ENCODE results near the gene OR2G6. TPM values are rescaled to one million over a fixed set of nuclear protein-coding genes. Genes with fewer than 3 reads are reported as not detected.
"Not testable (repeated sequence)": the region's sequence is repeated elsewhere in the genome, so short reads cannot be mapped to it uniquely, and the experiment has no call there.

The OR2G6 gene
- total and polyA plus RNA-seq, 2 of the 8 experiments (the other 6 are each of a cell fraction or from before 2014, with no cell fraction given): not detected

GRCh38 chr1:248537449-248537848 is 29.6 kb downstream of the OR2G6 start:
- FAIRE-seq: peak; percentile 19
- H2BK120ac ChIP-seq (replicated peaks; ENCODE audit: low read depth, low read length); H3K18ac ChIP-seq (ENCODE audit: extremely low read depth, low read length); H3K23me2 ChIP-seq (ENCODE audit: low read depth, low read length); CTCF ChIA-PET (ENCODE audit: partially characterized antibody); H3K4me3 ChIP-seq (ENCODE audit: extremely low read depth in 1 of 4, insufficient read depth in 2 of 4, low read depth in 3 of 4, low read length in 4 of 4); H3K4ac ChIP-seq (replicated peaks; ENCODE audit: insufficient read length, low read depth, low read length); H3K27me3 ChIP-seq (replicated peaks in 1 of 4; ENCODE audit: control insufficient read depth in 3 of 4, extremely low read depth in 1 of 4, insufficient read depth in 3 of 4, low read length in 3 of 4); H4K20me1 ChIP-seq (replicated peaks in 1 of 2; ENCODE audit: control insufficient read depth in 1 of 2, insufficient read depth in 2 of 2, low read length in 2 of 2); H3K36me3 ChIP-seq (ENCODE audit: control insufficient read depth in 2 of 4, insufficient read depth in 4 of 4, low read length in 3 of 4); H3K27ac ChIP-seq (ENCODE audit: low read depth, low read length); H2AK5ac ChIP-seq (ENCODE audit: low read depth, low read length); H2BK12ac ChIP-seq (ENCODE audit: low read depth, low read length); H4K5ac ChIP-seq (ENCODE audit: insufficient read length, low read depth, low read length); H3K9ac ChIP-seq (replicated peaks in 1 of 4; ENCODE audit: extremely low read depth in 1 of 4, low read depth in 3 of 4, low read length in 3 of 4); H3K14ac ChIP-seq (ENCODE audit: insufficient read length); H2BK5ac ChIP-seq (ENCODE audit: low read depth, low read length); H3K4me2 ChIP-seq (ENCODE audit: insufficient read depth in 1 of 2, low read depth in 2 of 2, low read length in 2 of 2); H3K4me1 ChIP-seq (replicated peaks in 1 of 4; ENCODE audit: control insufficient read depth in 3 of 4, insufficient read depth in 4 of 4, low read length in 3 of 4); H3K79me1 ChIP-seq (ENCODE audit: low read depth, low read length); H4K91ac ChIP-seq (replicated peaks; ENCODE audit: insufficient read length, low read length); H3K23ac ChIP-seq (ENCODE audit: insufficient read length); POLR2A ChIA-PET (ENCODE audit: partially characterized antibody); H3K79me2 ChIP-seq (ENCODE audit: control insufficient read depth in 1 of 2, insufficient read depth in 2 of 2, low read length in 2 of 2); H4K8ac ChIP-seq (ENCODE audit: extremely low read depth, insufficient read depth, low read length); H2BK20ac ChIP-seq (ENCODE audit: low read length); H2BK15ac ChIP-seq (ENCODE audit: low read length); H3K56ac ChIP-seq (replicated peaks; ENCODE audit: insufficient read length, low read depth, low read length); H3K9me3 ChIP-seq (ENCODE audit: insufficient read depth in 2 of 2, low read depth in 1 of 2, low read length in 1 of 2); DNase-seq (ENCODE audit: low read depth in 1 of 2, low spot score in 2 of 2); H2AFZ ChIP-seq (ENCODE audit: low read length): not testable (repeated sequence)

DNA sequence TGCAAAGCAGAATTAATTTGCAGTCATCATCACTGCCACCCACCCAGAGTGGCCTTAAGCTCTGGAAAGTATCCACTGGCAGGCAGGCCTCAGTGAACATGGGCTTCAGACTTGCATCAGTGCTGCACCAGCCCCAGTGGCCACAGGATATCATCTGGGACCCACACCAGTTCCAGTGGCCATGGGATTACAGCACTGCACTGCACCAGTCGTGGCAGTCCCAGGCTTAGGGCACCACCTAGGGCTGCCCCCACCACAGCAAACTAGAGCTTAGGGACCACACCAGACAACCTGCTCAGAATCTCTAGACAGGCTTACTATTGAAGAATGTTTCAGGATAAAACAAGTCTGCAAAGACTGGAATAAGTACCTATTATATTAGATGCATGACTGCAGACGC is 39.5 kb downstream of the OR2G6 start:
- H2BK120ac ChIP-seq (replicated peaks; ENCODE audit: low read depth, low read length); DNase-seq (ENCODE audit: low read depth in 1 of 2, low spot score in 2 of 2); H3K79me1 ChIP-seq (ENCODE audit: low read depth, low read length); H4K8ac ChIP-seq (ENCODE audit: extremely low read depth, insufficient read depth, low read length); H3K56ac ChIP-seq (replicated peaks; ENCODE audit: insufficient read length, low read depth, low read length); POLR2A ChIA-PET (ENCODE audit: partially characterized antibody); H3K79me2 ChIP-seq (ENCODE audit: control insufficient read depth in 1 of 2, insufficient read depth in 2 of 2, low read length in 2 of 2); H3K4me3 ChIP-seq (ENCODE audit: extremely low read depth in 1 of 4, insufficient read depth in 2 of 4, low read depth in 3 of 4, low read length in 4 of 4); H3K27ac ChIP-seq (ENCODE audit: low read depth, low read length); H3K4ac ChIP-seq (replicated peaks; ENCODE audit: insufficient read length, low read depth, low read length); H4K5ac ChIP-seq (ENCODE audit: insufficient read length, low read depth, low read length); H4K20me1 ChIP-seq (replicated peaks in 1 of 2; ENCODE audit: control insufficient read depth in 1 of 2, insufficient read depth in 2 of 2, low read length in 2 of 2); H3K36me3 ChIP-seq (ENCODE audit: control insufficient read depth in 2 of 4, insufficient read depth in 4 of 4, low read length in 3 of 4); FAIRE-seq; H2AK5ac ChIP-seq (ENCODE audit: low read depth, low read length); H3K9me3 ChIP-seq (ENCODE audit: insufficient read depth in 2 of 2, low read depth in 1 of 2, low read length in 1 of 2); H2BK12ac ChIP-seq (ENCODE audit: low read depth, low read length); H3K27me3 ChIP-seq (replicated peaks in 1 of 4; ENCODE audit: control insufficient read depth in 3 of 4, extremely low read depth in 1 of 4, insufficient read depth in 3 of 4, low read length in 3 of 4); H3K4me2 ChIP-seq (ENCODE audit: insufficient read depth in 1 of 2, low read depth in 2 of 2, low read length in 2 of 2); H2BK20ac ChIP-seq (ENCODE audit: low read length); H3K23ac ChIP-seq (ENCODE audit: insufficient read length); CTCF ChIA-PET (ENCODE audit: partially characterized antibody); H3K14ac ChIP-seq (ENCODE audit: insufficient read length); H3K18ac ChIP-seq (ENCODE audit: extremely low read depth, low read length); H3K9ac ChIP-seq (replicated peaks in 1 of 4; ENCODE audit: extremely low read depth in 1 of 4, low read depth in 3 of 4, low read length in 3 of 4); H2BK15ac ChIP-seq (ENCODE audit: low read length); H2AFZ ChIP-seq (ENCODE audit: low read length); H3K23me2 ChIP-seq (ENCODE audit: low read depth, low read length); H3K4me1 ChIP-seq (replicated peaks in 1 of 4; ENCODE audit: control insufficient read depth in 3 of 4, insufficient read depth in 4 of 4, low read length in 3 of 4); H4K91ac ChIP-seq (replicated peaks; ENCODE audit: insufficient read length, low read length); H2BK5ac ChIP-seq (ENCODE audit: low read depth, low read length): not testable (repeated sequence)
- no CpG with 5 or more reads among the region's 2 CpGs for WGBS, 2 experiments (ENCODE audit: extremely low coverage in 1 of 2, insufficient coverage in 1 of 2, insufficient read length in 1 of 2, insufficient replicate concordance in 2 of 2, low coverage in 1 of 2, low lambda C conversion rate in 2 of 2, missing lambda C conversion rate in 1 of 2)
